H1 (cell line): ENCODE data around the gene SKIC8. TPM values are rescaled to one million over a fixed set of nuclear protein-coding genes. Genes with fewer than 3 reads are reported as not detected.
A peak's percentile ranks its signal among the peaks of the same experiment; 100 is the strongest.

ENCODE experiments used
- CTCF ChIA-PET: fragments of 300-600 bp; sonication (Branson Sonifier 250); formaldehyde crosslinking; loops from one replicate; lab custom pipeline; 2021; ENCODE audit not compliant: partially characterized antibody; lab: Charles Lee
- POLR2A ChIA-PET: fragments of 300-600 bp; sonication (Branson Sonifier 250); formaldehyde crosslinking; loops from one replicate; lab custom pipeline; 2021; ENCODE audit warnings: inconsistent platforms; ENCODE audit not compliant: partially characterized antibody; lab: Charles Lee
- DNase-seq, 2 experiments: peaks; one replicate each; pipeline versions ENCODE4 v3.0.0 to v3.0.0-alpha.2; 2010 to 2022; ENCODE audit warnings: low spot score in 2 of 2, low read depth in 1 of 2, mixed read lengths in 1 of 2
- FAIRE-seq: peaks from 2 replicates; lab custom pipeline; 2011; peaks lifted over from hg19 to GRCh38; lab: Jason Lieb, UNC
- H2AFZ ChIP-seq: 2 replicates; pipeline ENCODE4 v1.8.1; 2012; ENCODE audit warnings: low read length, inconsistent platforms
- H2AK5ac ChIP-seq: 2 replicates; pipeline ENCODE4 v1.6.1; 2013; ENCODE audit warnings: low read depth, low read length
- H2BK120ac ChIP-seq: replicated peaks from 2 replicates; pipeline ENCODE3; 2013; ENCODE audit warnings: low read depth, low read length, inconsistent platforms
- H2BK12ac ChIP-seq: 2 replicates; pipeline ENCODE4 v1.6.1; 2013; ENCODE audit warnings: low read depth, low read length
- H2BK15ac ChIP-seq: 2 replicates; pipeline ENCODE4 v1.6.1; 2013; ENCODE audit warnings: low read length
- H2BK20ac ChIP-seq: 2 replicates; pipeline ENCODE4 v1.6.1; 2013; ENCODE audit warnings: low read length
- H2BK5ac ChIP-seq: 2 replicates; pipeline ENCODE4 v1.6.1; 2013; ENCODE audit warnings: low read depth, low read length
- H3K14ac ChIP-seq: 2 replicates; pipeline ENCODE4 v1.6.1; 2013; ENCODE audit warnings: inconsistent platforms; ENCODE audit not compliant: insufficient read length
- H3K18ac ChIP-seq: 2 replicates; pipeline ENCODE4 v1.6.1; 2013; ENCODE audit warnings: low read length; ENCODE audit errors: extremely low read depth
- H3K23ac ChIP-seq: 2 replicates; pipeline ENCODE4 v1.6.1; 2013; ENCODE audit warnings: inconsistent platforms; ENCODE audit not compliant: insufficient read length
- H3K23me2 ChIP-seq: 2 replicates; pipeline ENCODE4 v1.6.1; 2013; ENCODE audit warnings: low read depth, low read length
- H3K27ac ChIP-seq: 2 replicates; pipeline ENCODE4 v1.6.1; 2011; ENCODE audit warnings: low read depth, low read length, inconsistent platforms
- H3K27me3 ChIP-seq, 4 experiments: replicated peaks in 1 of 4; 1 replicate in 1 of 4; 2 replicates in 3 of 4; pipeline versions ENCODE4 v1.6.1 to v1.8.1; 2011 to 2013; ENCODE audit warnings: low read length in 3 of 4, mild to moderate bottlenecking in 3 of 4, inconsistent platforms in 2 of 4, mixed read lengths in 2 of 4, moderate library complexity in 1 of 4; ENCODE audit not compliant: control insufficient read depth in 3 of 4, insufficient read depth in 3 of 4; ENCODE audit errors: extremely low read depth in 1 of 4
- H3K36me3 ChIP-seq, 4 experiments: 2 replicates each; pipeline versions ENCODE4 v1.6.1 to v1.8.1; 2011 to 2013; ENCODE audit warnings: mild to moderate bottlenecking in 4 of 4, low read length in 3 of 4, moderate library complexity in 2 of 4, control low read depth in 1 of 4, inconsistent platforms in 1 of 4; ENCODE audit not compliant: insufficient read depth in 4 of 4, control insufficient read depth in 2 of 4
- H3K4ac ChIP-seq: replicated peaks from 2 replicates; pipeline ENCODE3; 2013; ENCODE audit warnings: low read length, low read depth, mixed read lengths, inconsistent platforms; ENCODE audit not compliant: insufficient read length
- H3K4me1 ChIP-seq, 4 experiments: replicated peaks in 1 of 4; 1 replicate in 1 of 4; 2 replicates in 3 of 4; pipeline versions ENCODE4 v1.6.1 to v1.8.1; 2011 to 2013; ENCODE audit warnings: low read length in 3 of 4, inconsistent platforms in 2 of 4, mixed read lengths in 1 of 4; ENCODE audit not compliant: insufficient read depth in 4 of 4, control insufficient read depth in 3 of 4
- H3K4me2 ChIP-seq, 2 experiments: 2 replicates each; pipeline versions ENCODE4 v1.6.1 to v1.8.1; 2011 to 2013; ENCODE audit warnings: low read depth in 2 of 2, low read length in 2 of 2, control low read depth in 1 of 2, inconsistent platforms in 1 of 2, mild to moderate bottlenecking in 1 of 2; ENCODE audit not compliant: insufficient read depth in 1 of 2
- H3K4me3 ChIP-seq, 4 experiments: fragments of 200-600, 300-600 bp in 1 of 4; sonication (generic), shearing (Covaris generic), sonication (Bioruptor Twin) in 1 of 4; 2 replicates each; pipeline versions ENCODE4 v1.5.1 to v1.8.1; 2011 to 2016; ENCODE audit warnings: low read length in 4 of 4, low read depth in 3 of 4, control low read depth in 2 of 4, inconsistent platforms in 2 of 4, mild to moderate bottlenecking in 2 of 4, mixed read lengths in 1 of 4, moderate library complexity in 1 of 4; ENCODE audit not compliant: insufficient read depth in 2 of 4; ENCODE audit errors: extremely low read depth in 1 of 4
- H3K56ac ChIP-seq: replicated peaks from 2 replicates; pipeline ENCODE3; 2013; ENCODE audit warnings: low read depth, mild to moderate bottlenecking, mixed read lengths, low read length, inconsistent platforms; ENCODE audit not compliant: insufficient read length
- H3K79me1 ChIP-seq: 2 replicates; pipeline ENCODE4 v1.6.1; 2013; ENCODE audit warnings: low read depth, low read length, control low read depth
- H3K79me2 ChIP-seq, 2 experiments: 2 replicates each; pipeline versions ENCODE4 v1.6.1 to v1.8.1; 2012 to 2013; ENCODE audit warnings: low read length in 2 of 2, mild to moderate bottlenecking in 2 of 2, inconsistent platforms in 1 of 2; ENCODE audit not compliant: insufficient read depth in 2 of 2, control insufficient read depth in 1 of 2
- H3K9ac ChIP-seq, 4 experiments: replicated peaks in 1 of 4; 1 replicate in 1 of 4; 2 replicates in 3 of 4; pipeline versions ENCODE4 v1.6.1 to v1.8.1; 2011 to 2013; ENCODE audit warnings: low read depth in 3 of 4, low read length in 3 of 4, control low read depth in 2 of 4, mild to moderate bottlenecking in 2 of 4, moderate library complexity in 2 of 4, inconsistent platforms in 1 of 4; ENCODE audit errors: extremely low read depth in 1 of 4
- H3K9me3 ChIP-seq, 2 experiments: 2 replicates each; pipeline versions ENCODE4 v1.6.1 to v1.8.1; 2012 to 2013; ENCODE audit warnings: mild to moderate bottlenecking in 2 of 2, moderate library complexity in 2 of 2, control low read depth in 1 of 2, inconsistent platforms in 1 of 2, low read depth in 1 of 2, low read length in 1 of 2, mixed read lengths in 1 of 2; ENCODE audit not compliant: insufficient read depth in 2 of 2
- H4K20me1 ChIP-seq, 2 experiments: replicated peaks in 1 of 2; 2 replicates each; pipeline versions ENCODE3 to v1.8.1; 2011 to 2013; ENCODE audit warnings: inconsistent platforms in 2 of 2, low read length in 2 of 2, mild to moderate bottlenecking in 1 of 2; ENCODE audit not compliant: insufficient read depth in 2 of 2, control insufficient read depth in 1 of 2
- H4K5ac ChIP-seq: 2 replicates; pipeline ENCODE4 v1.6.1; 2013; ENCODE audit warnings: low read length, low read depth, mixed read lengths, inconsistent platforms; ENCODE audit not compliant: insufficient read length
- H4K8ac ChIP-seq: 2 replicates; pipeline ENCODE4 v1.8.0; 2013; ENCODE audit warnings: mild to moderate bottlenecking, moderate library complexity, low read length, inconsistent platforms; ENCODE audit not compliant: insufficient read depth; ENCODE audit errors: extremely low read depth
- H4K91ac ChIP-seq: replicated peaks from 2 replicates; pipeline ENCODE3; 2013; ENCODE audit warnings: low read length, mixed read lengths, inconsistent platforms; ENCODE audit not compliant: insufficient read length
- BRCA1 ChIP-seq: IDR thresholded peaks from 2 replicates; pipeline ENCODE4 v1.6.1; 2012; ENCODE audit warnings: low read depth, low read length, improper control_type of control experiment
- CHD1 ChIP-seq: IDR thresholded peaks from 2 replicates; pipeline ENCODE4 v1.6.1; 2012; ENCODE audit warnings: low read depth, low read length, improper control_type of control experiment
- CTCF ChIP-seq, 3 experiments: IDR thresholded peaks; 1 replicate in 2 of 3; 2 replicates in 1 of 3; pipeline versions ENCODE4 v1.5.1 to v1.6.1; 2011; ENCODE audit warnings: low read length in 3 of 3, mild to moderate bottlenecking in 3 of 3, inconsistent platforms in 2 of 3, low read depth in 1 of 3, moderate library complexity in 1 of 3; ENCODE audit not compliant: insufficient read depth in 1 of 3; ENCODE audit errors: control extremely low read depth in 1 of 3
- KDM1A ChIP-seq: fragments of 200-600, 300-600 bp; sonication (generic); IDR thresholded peaks from 2 replicates; pipeline ENCODE4 v1.7.1; 2016; ENCODE audit warnings: mild to moderate bottlenecking, low read length, borderline replicate concordance
- RAD21 ChIP-seq, 2 experiments: IDR thresholded peaks in 1 of 2; conservative IDR thresholded peaks in 1 of 2; 2 replicates each; pipeline ENCODE4 v1.6.1; 2011; ENCODE audit warnings: low read depth in 2 of 2, low read length in 2 of 2, improper control_type of control experiment in 1 of 2, inconsistent platforms in 1 of 2, mild to moderate bottlenecking in 1 of 2, moderate library complexity in 1 of 2
- YY1 ChIP-seq: IDR thresholded peaks from 2 replicates; pipeline ENCODE4 v1.6.1; 2011; ENCODE audit warnings: low read depth, mild to moderate bottlenecking, low read length
- WGBS, 2 experiments: shearing (Covaris generic) in 1 of 2; methylation state at CpG; one replicate each; pipeline versions ENCODE4 v1.1.6 to v1.1.7; 2013 to 2015; ENCODE audit warnings: low lambda C conversion rate in 2 of 2, mixed read lengths in 2 of 2, inconsistent platforms in 1 of 2, low coverage in 1 of 2, missing lambda C conversion rate in 1 of 2; ENCODE audit not compliant: insufficient replicate concordance in 2 of 2, insufficient coverage in 1 of 2, insufficient read length in 1 of 2; ENCODE audit errors: extremely low coverage in 1 of 2, missing lambda C conversion rate in 1 of 2; 5-methylcytosine and 5-hydroxymethylcytosine counted together
- polyA plus RNA-seq, 7 experiments: library from polyadenylated mRNA; depleted of rRNA in 3 of 7; stranded (reverse) in 5 of 7; unstranded in 2 of 7; fragments of >200 nt in 5 of 7; fragments of 200-250 nt in 2 of 7; gene quantifications; 1 replicate in 5 of 7; 2 replicates in 1 of 7; 4 replicates in 1 of 7; pipeline versions ENCODE4 v1.2.1 to v1.2.3, GENCODE V29; 2011 to 2013; ENCODE audit warnings: missing spikeins in 2 of 7, mixed read lengths in 2 of 7
- total RNA-seq: library from RNA; stranded (reverse); fragmentation: NEBNext Ultra II Directional; extraction: Animal tissue kit (Norgen Biotek cat#: 25700); gene quantifications from 2 replicates; pipeline ENCODE4 v1.2.1, GENCODE V29; 2021

SKIC8 gene
- total and polyA plus RNA-seq, 2 of the 8 experiments (the other 6 are each of a cell fraction or from before 2014, with no cell fraction given), result 44.2 to 77.7 TPM

- DNase-seq, result peak; percentile 57 to 94
Measured at GRCh38 chr15:78308422-78309032, 9.1 kb upstream of the SKIC8 start.

More at GRCh38 chr15:78308422-78309032, 9.1 kb upstream of the SKIC8 start:
- Histone ChIP-seq H3K14ac (no peak overlapping the region), H3K27ac (no peak overlapping the region), H2AK5ac (no peak overlapping the region), H3K36me3 (no peaks in the 10 kb centered on the region), H3K4me2 (no peak overlapping the region), H3K27me3 (no peaks in the 10 kb centered on the region), H3K9me3 (no peaks in the 10 kb centered on the region), H2BK15ac (no peak overlapping the region), H3K4me1 (peaks cover 0 to 9% (median 2%) of the 10 kb centered on the region in 4 experiments; a peak in 5 of 7 replicates), H2BK5ac (no peak overlapping the region), H3K9ac (no peak overlapping the region), H4K5ac (no peak overlapping the region), H4K91ac (no peak overlapping the region), H3K4me3 (no peak overlapping the region), H3K79me1 (no peaks in the 10 kb centered on the region), H4K20me1 (no peaks in the 10 kb centered on the region), H3K56ac (no peak overlapping the region), H2AFZ (peak overlapping the region; percentile 74; the same call in 1 of the 2 replicates), H3K4ac (no peak overlapping the region), H3K79me2 (no peaks in the 10 kb centered on the region), H3K23ac (no peak overlapping the region), H3K23me2 (no peaks in the 10 kb centered on the region), H2BK120ac (no peak overlapping the region), H2BK20ac (no peak overlapping the region), H3K18ac (no peak overlapping the region), H4K8ac (no peak overlapping the region), H2BK12ac (no peak overlapping the region; the same call in 1 of the 2 replicates)
- WGBS, 2 experiments, result 36% methylated on average over 9 of the region's 9 CpGs; no CpG with 5 or more reads in 1 of the 2 experiments
- TF ChIP-seq BRCA1 (peak; percentile 8; the same call in 1 of the 2 replicates), RAD21 (IDR thresholded peaks at IDR 0.05 in 1 of 2, conservative IDR thresholded peaks at IDR 0.05 in 1 of 2; ENCODE audit: low read depth in 2 of 2, low read length in 2 of 2) (peak; percentile 100), YY1 (peak; percentile 59; the same call in 1 of the 2 replicates), CTCF (IDR thresholded peaks at IDR 0.05; ENCODE audit: control extremely low read depth in 1 of 3, insufficient read depth in 1 of 3, low read depth in 1 of 3, low read length in 3 of 3) (peak; percentile 98 to 99 (median 99)), CHD1 (no peak), KDM1A (peak; percentile 38; the same call in 1 of the 2 replicates)
- CTCF ChIA-PET, result interaction anchor here (0.7 to 13.0 kb wide), 53 partner anchors 9 to 432 kb away, joined by 3 to 173 read pairs (median 5); partner anchors contain the start of genes CRABP1, IREB2 and PSMA4
- peak; percentile 57 for FAIRE-seq
- POLR2A ChIA-PET, result interaction anchor here (0.9 to 1.8 kb wide), 6 partner anchors 9 to 232 kb away, joined by 3 to 8 read pairs (median 4); partner anchors contain the start of genes CRABP1, IREB2, PSMA4 and SKIC8
